Small intestine (tissue), 7 donors: ENCODE data around the gene CCDC178. TPM values are rescaled to one million over a fixed set of nuclear protein-coding genes. Genes with fewer than 3 reads are reported as not detected.
"Not testable (repeated sequence)": the region's sequence is repeated elsewhere in the genome, so short reads cannot be mapped to it uniquely, and the experiment has no call there.

Experiments used
- DNase-seq, 2 donors: peaks; one replicate each; pipeline versions ENCODE4 v3.0.0 to v3.0.0-alpha.2; 2013
- FAIRE-seq: peaks from 2 replicates; lab custom pipeline; 2012; peaks lifted over from hg19 to GRCh38; lab: Jason Lieb, UNC
- H3K27ac ChIP-seq, 3 donors: one replicate each; pipeline ENCODE4 v1.5.1; 2013; ENCODE audit warnings: low read length in 2 of 3, mild to moderate bottlenecking in 2 of 3, control low read depth in 1 of 3, inconsistent platforms in 1 of 3, low read depth in 1 of 3, moderate library complexity in 1 of 3
- H3K27me3 ChIP-seq, 3 donors: one replicate each; pipeline ENCODE4 v1.6.1; 2013; ENCODE audit warnings: low read length in 3 of 3, inconsistent platforms in 1 of 3; ENCODE audit not compliant: control insufficient read depth in 3 of 3, insufficient read depth in 3 of 3
- H3K36me3 ChIP-seq, 3 donors: one replicate each; pipeline ENCODE4 v1.6.1; 2013; ENCODE audit warnings: low read length in 3 of 3, inconsistent platforms in 1 of 3, low read depth in 1 of 3, mild to moderate bottlenecking in 1 of 3, moderate library complexity in 1 of 3; ENCODE audit not compliant: control insufficient read depth in 3 of 3, insufficient read depth in 2 of 3
- H3K4me1 ChIP-seq, 3 donors: one replicate each; pipeline ENCODE4 v1.6.1; 2013; ENCODE audit warnings: low read length in 2 of 3, inconsistent platforms in 1 of 3, low read depth in 1 of 3, mild to moderate bottlenecking in 1 of 3, moderate library complexity in 1 of 3; ENCODE audit not compliant: control insufficient read depth in 3 of 3, insufficient read depth in 2 of 3
- H3K4me3 ChIP-seq, 3 donors: one replicate each; pipeline ENCODE4 v1.5.1; 2013; ENCODE audit warnings: low read length in 3 of 3, control low read depth in 1 of 3, inconsistent platforms in 1 of 3, low read depth in 1 of 3, mild to moderate bottlenecking in 1 of 3, moderate library complexity in 1 of 3
- H3K9me3 ChIP-seq, 2 donors: one replicate each; pipeline ENCODE4 v1.6.1; 2013; ENCODE audit warnings: low read depth in 1 of 2, low read length in 1 of 2; ENCODE audit not compliant: control insufficient read depth in 2 of 2, insufficient read depth in 1 of 2
- WGBS, 3 donors: extraction: QIAGEN DNeasy Blood & Tissue Kit; methylation state at CpG; one replicate each; pipeline ENCODE4 v1.1.7; 2013; 5-methylcytosine and 5-hydroxymethylcytosine counted together
- polyA plus RNA-seq, 4 donors: library from polyadenylated mRNA; stranded (reverse) in 3 of 4; unstranded in 1 of 4; fragments of 200-250 nt in 3 of 4; fragments of 120-200 nt in 1 of 4; gene quantifications; one replicate each; pipeline versions ENCODE4 v1.2.1 to v1.2.3, GENCODE V29; 2013
- donor health status: healthy with polysubstance abuse.
- donor health status: control.
- donor health status: control.
- donor health status: Bipolar disorder and iron deficiency.
- donor health status: healthy.

CCDC178 gene
- polyA plus RNA-seq, 4 donors, result 0.45 to 0.52 TPM; not detected in 2

- 81 to 87% (median 86%) methylated on average over 8 of the region's 8 CpGs for WGBS, 3 donors
- FAIRE-seq, H3K27me3 ChIP-seq: not testable (repeated sequence)
These were observed 41.6 kb downstream of the CCDC178 start for GRCh38 chr18:33398939-33399338.

DNA sequence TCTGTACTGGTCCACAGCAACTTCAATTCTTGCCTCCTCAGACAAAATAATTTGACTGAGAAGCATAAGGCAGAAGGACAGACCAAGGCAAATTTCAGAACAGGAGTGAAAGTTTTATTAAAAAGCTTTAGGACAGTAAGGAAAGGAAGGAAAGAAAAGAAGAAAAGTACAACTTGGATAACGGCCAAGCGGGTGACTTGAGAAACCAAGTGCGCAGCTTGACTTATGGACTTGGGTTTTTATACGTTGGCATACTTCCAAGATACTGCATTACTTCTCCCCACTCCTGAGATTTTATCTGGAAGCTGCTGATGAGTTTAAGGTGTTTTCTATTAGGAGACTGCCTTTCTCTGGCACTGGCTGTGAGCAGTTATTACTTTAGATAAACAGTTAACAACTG, 64.7 kb downstream of the CCDC178 start:
- WGBS, 3 donors, result 6 to 60% (median 29%) methylated on average over 4 of the region's 4 CpGs
- FAIRE-seq, result no peak

More at GRCh38 chr18:33398939-33399338, 41.6 kb downstream of the CCDC178 start:
- not testable (repeated sequence) for H3K4me1 ChIP-seq, H3K4me3 ChIP-seq, H3K27ac ChIP-seq, DNase-seq, H3K36me3 ChIP-seq, H3K9me3 ChIP-seq

GRCh38 chr18:33372442-33372841, 68.1 kb downstream of the CCDC178 start:
- Histone ChIP-seq H3K27ac (no peak overlapping the region), H3K4me1 (peaks cover 0 to 3% (median 0%) of the 10 kb centered on the region in 3 donors), H3K4me3 (no peak overlapping the region), H3K36me3 (no peaks in the 10 kb centered on the region), H3K9me3 (no peaks in the 10 kb centered on the region), H3K27me3 (no peaks in the 10 kb centered on the region)
- FAIRE-seq (no peak), DNase-seq (no peak)
- 38 to 74% (median 53%) methylated on average over 3 of the region's 3 CpGs for WGBS, 3 donors

More for the DNA sequence above, 64.7 kb downstream of the CCDC178 start:
- Histone ChIP-seq H3K36me3 (no peaks in the 10 kb centered on the region), H3K4me3 (no peak overlapping the region), H3K27ac (no peak overlapping the region), H3K27me3 (no peaks in the 10 kb centered on the region), H3K9me3 (no peaks in the 10 kb centered on the region), H3K4me1 (peaks cover 0 to 3% (median 0%) of the 10 kb centered on the region in 3 donors)
- peak in 1 of 2 donors; percentile 57 for DNase-seq

DNA sequence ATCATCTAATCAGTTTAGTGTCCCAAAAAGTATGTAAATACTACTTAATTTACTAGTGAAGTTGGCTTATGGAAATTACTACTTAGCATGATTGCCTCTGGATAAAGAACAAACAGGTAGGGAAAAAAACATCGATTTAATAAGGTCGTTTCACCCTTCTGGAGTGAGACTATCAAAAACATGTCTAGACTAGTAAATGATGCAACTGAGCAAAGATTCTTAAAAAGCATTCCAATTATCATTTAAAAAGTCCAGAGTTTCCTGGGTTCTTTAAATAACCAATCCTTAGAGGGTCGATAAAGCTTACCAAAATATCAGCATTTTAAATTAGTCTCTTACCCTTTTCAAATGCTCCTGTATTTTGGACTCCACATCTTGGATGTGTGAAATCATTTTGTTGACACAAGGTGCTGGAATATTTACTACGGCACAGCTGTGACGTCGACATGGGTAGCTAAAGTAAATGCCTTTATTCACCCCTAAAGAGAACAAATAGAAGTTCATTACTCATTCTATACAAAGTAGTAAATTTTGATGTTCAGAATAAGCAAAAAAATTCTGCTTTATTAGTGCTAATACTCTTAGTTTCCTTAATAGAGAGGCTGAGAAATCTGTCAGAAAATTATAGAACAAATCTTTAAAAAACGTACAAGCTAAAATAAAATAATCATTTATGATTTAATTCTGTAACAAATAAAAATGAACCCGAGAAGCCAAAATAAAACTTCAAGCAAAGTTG, 70.6 kb downstream of the CCDC178 start:
- H3K27ac ChIP-seq, result no peak overlapping the region
- DNase-seq, result no peak
- no peaks in the 10 kb centered on the region for H3K4me1 ChIP-seq
- H3K4me3 ChIP-seq, result no peak overlapping the region
- no peaks in the 10 kb centered on the region for H3K27me3 ChIP-seq
- H3K36me3 ChIP-seq, result no peaks in the 10 kb centered on the region
- WGBS, 3 donors, result 53 to 60% (median 54%) methylated on average over 8 of the region's 8 CpGs
- no peak for FAIRE-seq
- H3K9me3 ChIP-seq, result no peaks in the 10 kb centered on the region

DNA sequence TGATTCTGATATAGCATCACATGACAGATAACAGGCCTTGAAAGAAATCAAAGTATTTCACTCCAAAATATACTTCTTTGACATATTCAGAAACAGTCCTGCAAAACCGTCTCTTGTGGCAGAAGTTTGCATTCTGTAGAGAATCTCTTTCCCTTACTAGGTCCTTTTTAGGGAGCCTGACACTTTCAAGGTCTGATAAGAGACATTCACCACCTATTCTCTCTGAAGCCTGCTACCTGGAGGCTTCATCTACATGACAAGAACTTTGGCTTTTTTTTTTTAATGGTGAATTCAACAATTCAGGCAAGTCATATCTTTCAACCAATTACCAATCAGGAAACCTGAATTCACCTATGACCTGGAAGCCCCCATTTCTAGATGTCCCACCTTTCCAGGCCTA, 83.8 kb downstream of the CCDC178 start:
- Histone ChIP-seq H3K27me3 (no peaks in the 10 kb centered on the region), H3K9me3 (no peaks in the 10 kb centered on the region), H3K36me3 (no peaks in the 10 kb centered on the region), H3K4me3 (no peak overlapping the region), H3K4me1 (no peaks in the 10 kb centered on the region), H3K27ac (no peak overlapping the region)
- DNase-seq (no peak), FAIRE-seq (no peak)
- 58 to 71% (median 68%) methylated on average over 1 of the region's 1 CpG for WGBS, 3 donors

DNA sequence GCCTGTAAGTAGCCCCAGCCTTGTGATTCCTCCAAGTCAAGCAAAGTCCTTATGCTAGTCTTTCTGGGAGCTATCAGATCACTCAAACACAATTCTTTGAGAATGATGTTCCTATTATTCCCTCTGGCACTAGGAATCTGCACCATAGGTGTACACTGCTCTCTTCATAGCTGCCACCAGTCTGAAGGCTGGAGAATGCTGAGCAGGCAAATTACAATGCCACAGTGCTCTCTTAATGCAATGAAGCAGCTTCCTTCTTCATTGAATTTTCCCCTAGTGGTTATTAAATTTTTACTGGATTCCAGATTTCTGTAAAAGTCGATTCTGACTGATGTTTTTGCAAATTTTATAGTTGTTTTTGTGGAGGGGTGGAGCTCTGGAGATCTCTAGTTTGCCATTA, 84.8 kb downstream of the CCDC178 start:
- no peaks in the 10 kb centered on the region for H3K27me3 ChIP-seq
- H3K9me3 ChIP-seq, result no peaks in the 10 kb centered on the region
- DNase-seq, result no peak
- FAIRE-seq, result no peak
- WGBS, 3 donors, result 42 to 57% (median 42%) methylated on average over 1 of the region's 1 CpG
- no peak overlapping the region for H3K27ac ChIP-seq
- no peak overlapping the region for H3K4me3 ChIP-seq
- H3K36me3 ChIP-seq, result no peaks in the 10 kb centered on the region
- no peaks in the 10 kb centered on the region for H3K4me1 ChIP-seq

DNA sequence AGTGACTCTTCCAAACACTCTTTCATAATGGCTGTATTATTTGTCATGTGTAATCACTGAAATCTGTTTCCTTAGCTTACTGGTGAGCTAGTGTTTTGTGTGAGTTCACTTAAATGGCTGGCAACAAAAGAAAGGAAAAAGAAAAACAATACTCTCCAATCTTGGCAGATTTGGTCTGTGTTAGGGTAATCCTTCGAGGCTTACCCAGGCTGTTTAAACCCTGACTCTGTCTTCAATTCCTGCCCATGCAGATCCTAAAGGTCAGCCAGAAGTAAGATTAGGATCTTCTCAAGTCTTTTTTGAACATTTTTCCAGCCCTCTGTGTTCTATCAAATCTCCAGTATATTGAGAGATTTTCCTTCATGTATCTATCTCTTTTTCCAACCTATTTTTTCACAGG, 85.3 kb downstream of the CCDC178 start:
- FAIRE-seq, result no peak
- no peaks in the 10 kb centered on the region for H3K4me1 ChIP-seq

DNA sequence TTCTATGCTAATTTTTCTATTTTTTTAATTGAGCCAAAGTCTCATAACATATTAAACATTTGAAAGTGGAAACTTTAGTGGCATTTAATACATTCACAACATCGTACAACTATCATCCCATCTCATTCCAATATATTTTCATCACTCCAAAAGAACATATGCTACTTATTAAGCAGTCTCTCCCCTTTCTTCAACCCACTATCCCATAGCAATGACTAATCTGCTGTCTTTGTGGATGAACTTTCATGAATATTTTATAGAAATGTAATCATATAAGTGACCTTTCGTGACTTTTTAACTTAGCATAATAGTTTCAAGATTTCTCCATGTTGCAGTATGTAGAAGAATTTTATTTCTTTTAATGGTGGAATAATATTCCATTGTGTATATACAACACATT, 90.3 kb downstream of the CCDC178 start:
- Histone ChIP-seq H3K27ac (no peak overlapping the region), H3K4me3 (no peak overlapping the region), H3K36me3 (no peaks in the 10 kb centered on the region), H3K9me3 (no peaks in the 10 kb centered on the region), H3K4me1 (no peaks in the 10 kb centered on the region), H3K27me3 (no peaks in the 10 kb centered on the region)
- 82 to 84% (median 83%) methylated on average over 2 of the region's 2 CpGs for WGBS, 3 donors
- DNase-seq, result no peak
- FAIRE-seq, result no peak

More for the DNA sequence above, 85.3 kb downstream of the CCDC178 start:
- no peaks in the 10 kb centered on the region for H3K36me3 ChIP-seq
- no peak overlapping the region for H3K4me3 ChIP-seq
- no peak overlapping the region for H3K27ac ChIP-seq
- no peak for DNase-seq
- 56 to 71% (median 71%) methylated on average over 1 of the region's 1 CpG for WGBS, 3 donors
- H3K27me3 ChIP-seq, result no peaks in the 10 kb centered on the region
- no peaks in the 10 kb centered on the region for H3K9me3 ChIP-seq
